ENCODE measurements around the gene DDIT3. TPM values are rescaled to one million over a fixed set of nuclear protein-coding genes. Genes with fewer than 3 reads are reported as not detected.
A peak's percentile ranks its signal among the peaks of the same experiment; 100 is the strongest.

Gene DDIT3
- total RNA-seq, 1 experiment from 2014 or later: 61.9 TPM

- intact Hi-C loops (cut with micrococcal nuclease; ENCODE audit: unreplicated experiment): no loop called here
- peaks cover 33% of the 10 kb centered on the region for H3K4me1 ChIP-seq (ENCODE audit: insufficient read depth, low read length, poor library complexity, severe bottlenecking)
- no peaks in the 10 kb centered on the region for H3K27me3 ChIP-seq (replicated peaks; ENCODE audit: insufficient read depth, low read depth, low read length, poor library complexity)
- no peak for DNase-seq (ENCODE audit: low spot score)
- no peaks in the 10 kb centered on the region for H3K9me3 ChIP-seq (ENCODE audit: low read depth, low read length, poor library complexity, severe bottlenecking)
- CTCF ChIA-PET: interaction anchor here (0.6 kb wide), 1 partner anchor 65 kb away, joined by 13 read pairs; the partner anchor contains the start of gene GLI1
- peaks cover 58% of the 10 kb centered on the region for H3K36me3 ChIP-seq (ENCODE audit: insufficient read depth, low read length, poor library complexity, severe bottlenecking)
- no peak for TF ChIP-seq CTCF (conservative IDR thresholded peaks at IDR 0.05; ENCODE audit: low read depth, low read length)
- no peak for TF ChIP-seq EZH2 (IDR thresholded peaks at IDR 0.05; ENCODE audit: borderline replicate concordance, low read depth, low read length, poor library complexity, severe bottlenecking)
- no TSS peak for BruUV-seq (replicated peaks)
- POLR2A ChIA-PET (ENCODE audit: low non-redundant PET): interaction anchor here (0.6 kb wide), 1 partner anchor 13 kb away, joined by 5 read pairs; no protein-coding TSS in a partner anchor
- H3K4me3 ChIP-seq (ENCODE audit: low read depth, low read length, poor library complexity, severe bottlenecking): peak overlapping the region; percentile 75
- peak overlapping the region; percentile 85 for H3K27ac ChIP-seq (ENCODE audit: low read depth, low read length, poor library complexity, severe bottlenecking)
Observed at GRCh38 chr12:57523706-57524614, 3.6 kb upstream of the DDIT3 start.

- Histone ChIP-seq H3K27me3 (replicated peaks; ENCODE audit: insufficient read depth, low read depth, low read length, poor library complexity) (no peaks in the 10 kb centered on the region), H3K4me3 (ENCODE audit: low read depth, low read length, poor library complexity, severe bottlenecking) (peak overlapping the region; percentile 75), H3K9me3 (ENCODE audit: low read depth, low read length, poor library complexity, severe bottlenecking) (no peaks in the 10 kb centered on the region), H3K4me1 (ENCODE audit: insufficient read depth, low read length, poor library complexity, severe bottlenecking) (peaks cover 37% of the 10 kb centered on the region), H3K27ac (ENCODE audit: low read depth, low read length, poor library complexity, severe bottlenecking) (peak overlapping the region; percentile 85), H3K36me3 (ENCODE audit: insufficient read depth, low read length, poor library complexity, severe bottlenecking) (peaks cover 58% of the 10 kb centered on the region)
- ChIA-PET POLR2A (ENCODE audit: low non-redundant PET) (no interaction called here), CTCF (interaction anchor here (0.6 kb wide), 1 partner anchor 64 kb away, joined by 13 read pairs; the partner anchor contains the start of gene GLI1)
- TSS peak; percentile 20 for BruUV-seq (replicated peaks)
- TF ChIP-seq CTCF (conservative IDR thresholded peaks at IDR 0.05; ENCODE audit: low read depth, low read length) (no peak), EZH2 (IDR thresholded peaks at IDR 0.05; ENCODE audit: borderline replicate concordance, low read depth, low read length, poor library complexity, severe bottlenecking) (no peak)
- intact Hi-C loops (cut with micrococcal nuclease; ENCODE audit: unreplicated experiment): no loop called here
- DNase-seq (ENCODE audit: low spot score): peak; percentile 64
Observed at GRCh38 chr12:57522887-57523705, 2.8 kb upstream of the DDIT3 start.

GRCh38 chr12:57522011-57522886 lies 1.9 kb upstream of the DDIT3 start, which contains the start of gene MBD6:
MBD6 (plus strand) TSS chr12:57522824; CDS start chr12:57524304, 1,480 bp downstream.
- BruUV-seq (replicated peaks): no TSS peak
- intact Hi-C loops (cut with micrococcal nuclease; ENCODE audit: unreplicated experiment): no loop called here
- H3K4me1 ChIP-seq (ENCODE audit: insufficient read depth, low read length, poor library complexity, severe bottlenecking): peaks cover 44% of the 10 kb centered on the region

More at GRCh38 chr12:57522011-57522886, 1.9 kb upstream of the DDIT3 start, which contains the start of gene MBD6:
- CTCF ChIA-PET: no interaction called here
- Histone ChIP-seq H3K27ac (ENCODE audit: low read depth, low read length, poor library complexity, severe bottlenecking) (peak within 1 kb of the TSS; percentile 98), H3K36me3 (ENCODE audit: insufficient read depth, low read length, poor library complexity, severe bottlenecking) (peaks cover 58% of the 10 kb centered on the region), H3K4me3 (ENCODE audit: low read depth, low read length, poor library complexity, severe bottlenecking) (peak within 1 kb of the TSS; percentile 75), H3K9me3 (ENCODE audit: low read depth, low read length, poor library complexity, severe bottlenecking) (no peaks in the 10 kb centered on the region), H3K27me3 (replicated peaks; ENCODE audit: insufficient read depth, low read depth, low read length, poor library complexity) (no peaks in the 10 kb centered on the region)
- no peak for TF ChIP-seq EZH2 (IDR thresholded peaks at IDR 0.05; ENCODE audit: borderline replicate concordance, low read depth, low read length, poor library complexity, severe bottlenecking)
- TF ChIP-seq CTCF (conservative IDR thresholded peaks at IDR 0.05; ENCODE audit: low read depth, low read length): no peak
- POLR2A ChIA-PET (ENCODE audit: low non-redundant PET): no interaction called here
- DNase-seq (ENCODE audit: low spot score): peak; percentile 91
